Activated naive CD4-positive, alpha-beta T cell (primary cell): ENCODE data around the gene GPRIN3.
"Not testable (repeated sequence)": the region's sequence is repeated elsewhere in the genome, so short reads cannot be mapped to it uniquely, and the experiment has no call there.

ENCODE experiments used
- DNase-seq, 4 experiments: peaks; one replicate each; lab custom pipeline; 2025; lab: John Stamatoyannopoulos, UW

Gene GPRIN3

DNA sequence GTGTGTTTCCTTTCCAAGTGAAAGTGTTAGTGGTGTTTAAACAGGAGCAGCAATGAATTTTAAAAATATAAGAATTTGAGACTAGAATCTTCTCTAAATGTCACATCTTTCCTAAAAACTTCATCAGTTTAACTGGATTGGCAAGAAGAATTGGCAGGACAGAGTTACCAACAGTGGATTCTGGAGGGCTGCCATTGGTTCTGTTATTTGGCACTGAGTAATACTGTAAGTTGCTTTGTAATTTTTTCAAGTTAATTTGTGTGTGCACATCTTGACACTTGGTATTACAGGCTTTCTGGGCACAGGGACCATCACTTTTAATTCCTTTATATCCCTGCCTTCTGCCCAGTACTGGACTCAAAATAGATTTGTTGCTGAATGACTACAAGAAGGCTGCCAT lies 4.5 kb upstream of the GPRIN3 start:
- DNase-seq: no peak

GRCh38 chr4:89311433-89311832 lies 3.8 kb upstream of the GPRIN3 start:
- no peak for DNase-seq

DNA sequence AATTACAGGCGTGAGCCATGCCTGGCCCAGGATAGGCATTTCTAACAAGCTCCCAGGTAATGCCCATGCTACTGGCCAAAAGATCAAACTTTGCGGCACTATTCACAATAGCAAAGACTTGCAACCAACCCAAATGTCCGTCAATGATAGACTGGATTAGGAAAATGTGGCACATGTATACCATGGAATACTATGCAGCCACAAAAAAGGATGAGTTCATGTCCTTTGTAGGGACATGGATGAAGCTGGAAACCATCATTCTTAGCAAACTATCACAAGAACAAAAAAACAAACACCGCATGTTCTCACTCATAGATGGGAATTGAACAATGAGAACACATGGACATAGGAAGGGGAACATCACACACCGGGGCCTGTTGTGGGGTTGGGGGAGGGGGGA lies 1.6 kb upstream of the GPRIN3 start:
- DNase-seq: not testable (repeated sequence)

DNA sequence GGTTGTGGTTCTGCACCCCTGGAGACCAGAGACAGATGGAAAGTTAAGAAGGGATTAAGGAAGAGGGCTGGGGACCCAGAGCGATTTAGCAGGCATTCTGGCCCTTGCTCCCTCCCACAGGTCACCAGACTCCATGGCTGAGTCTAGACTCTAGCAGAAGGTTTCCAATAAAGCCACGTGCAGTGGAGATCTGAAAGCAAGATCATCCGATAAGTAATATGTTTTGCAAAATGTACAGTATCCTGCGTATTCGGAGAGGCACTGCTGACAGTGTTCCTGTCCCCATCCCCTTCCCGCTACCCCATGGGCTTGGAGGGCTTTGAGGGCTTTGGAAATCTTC lies 531 bp upstream of the GPRIN3 start:
- DNase-seq: no peak

- DNase-seq: no peak
Observed at GRCh38 chr4:89307178-89307445, 488 bp downstream of the GPRIN3 start.

DNA sequence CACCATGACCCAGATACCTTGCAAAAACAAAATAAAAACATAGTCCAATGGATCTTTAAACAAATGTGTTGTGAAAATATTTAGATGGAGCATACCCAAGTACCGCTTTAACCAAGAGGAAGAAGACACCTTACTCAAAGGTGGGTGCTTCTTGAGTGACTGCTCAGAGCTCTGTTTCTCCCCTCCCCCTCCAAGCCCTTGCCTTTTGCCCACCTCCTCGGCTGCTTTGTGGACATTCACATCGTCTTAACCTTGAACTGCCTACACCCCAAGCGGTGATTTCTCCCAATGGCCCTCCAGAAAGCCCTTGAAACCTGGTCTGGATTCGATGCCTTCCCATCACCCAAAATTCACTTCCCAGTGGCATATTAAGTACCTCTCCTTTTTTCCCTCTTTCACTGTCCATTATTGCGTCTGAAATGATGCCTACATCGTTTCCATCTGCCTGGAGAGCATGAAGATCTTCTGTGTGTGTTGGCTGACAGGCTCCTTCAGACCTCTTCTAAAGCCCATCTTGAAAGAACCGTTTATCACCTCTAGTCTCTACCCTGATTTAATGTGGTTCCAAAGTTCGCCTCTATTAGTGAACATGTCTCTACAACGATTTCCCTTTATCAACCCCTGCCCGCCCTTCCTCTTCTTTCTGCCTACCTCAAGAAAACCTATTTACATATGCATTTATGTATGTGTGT lies 968 bp downstream of the GPRIN3 start:
- DNase-seq: no peak

- peak in 1 of 4 experiments; percentile 2 for DNase-seq
Observed at GRCh38 chr4:89305712-89306437, 1.7 kb downstream of the GPRIN3 start.

DNA sequence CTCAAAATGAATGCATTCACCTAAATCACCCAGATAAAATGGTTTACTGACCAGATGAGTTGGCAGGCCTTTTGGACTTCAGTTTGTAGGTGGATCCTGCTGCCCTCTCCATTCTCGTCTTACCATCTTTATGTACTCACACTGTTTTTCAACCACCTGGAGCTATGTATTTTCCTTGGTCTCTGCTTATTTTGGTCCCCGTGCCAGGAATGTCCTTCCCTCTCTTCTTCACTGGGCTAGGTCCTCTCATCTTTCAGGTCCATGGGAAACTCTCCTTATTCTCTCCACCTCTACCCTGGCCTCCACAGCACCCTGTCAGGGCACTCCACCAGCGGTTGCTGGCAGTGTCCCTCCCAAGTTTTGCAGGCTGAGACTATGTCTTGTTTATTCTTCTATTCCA lies 2.6 kb downstream of the GPRIN3 start:
- DNase-seq: no peak

GRCh38 chr4:89303814-89304388 lies 3.7 kb downstream of the GPRIN3 start:
- DNase-seq: no peak

- no peak for DNase-seq
Observed at GRCh38 chr4:89303177-89303576, 4.4 kb downstream of the GPRIN3 start.

- DNase-seq: no peak
Observed at GRCh38 chr4:89301902-89302301, 5.7 kb downstream of the GPRIN3 start.

- DNase-seq: no peak
Observed at GRCh38 chr4:89301003-89301402, 6.6 kb downstream of the GPRIN3 start.

DNA sequence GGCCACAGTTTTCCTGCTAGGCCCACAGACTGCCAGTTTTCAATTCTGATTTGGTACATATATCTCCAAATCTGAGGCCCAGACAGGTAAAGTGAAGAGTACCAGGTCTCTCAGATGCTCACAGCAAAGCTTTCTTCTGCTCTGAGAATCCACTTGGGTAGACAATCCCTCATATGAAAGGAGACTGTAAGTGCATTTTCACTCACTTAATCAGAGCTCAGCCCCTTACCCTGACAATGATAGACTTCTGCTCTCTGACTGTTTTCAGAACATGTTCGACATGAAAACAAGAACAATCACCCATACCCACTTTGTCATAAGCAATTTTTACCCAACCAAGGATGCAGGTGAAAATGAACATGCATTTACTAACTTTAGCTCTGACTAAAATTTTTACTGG lies 7.1 kb downstream of the GPRIN3 start:
- DNase-seq: no peak

DNA sequence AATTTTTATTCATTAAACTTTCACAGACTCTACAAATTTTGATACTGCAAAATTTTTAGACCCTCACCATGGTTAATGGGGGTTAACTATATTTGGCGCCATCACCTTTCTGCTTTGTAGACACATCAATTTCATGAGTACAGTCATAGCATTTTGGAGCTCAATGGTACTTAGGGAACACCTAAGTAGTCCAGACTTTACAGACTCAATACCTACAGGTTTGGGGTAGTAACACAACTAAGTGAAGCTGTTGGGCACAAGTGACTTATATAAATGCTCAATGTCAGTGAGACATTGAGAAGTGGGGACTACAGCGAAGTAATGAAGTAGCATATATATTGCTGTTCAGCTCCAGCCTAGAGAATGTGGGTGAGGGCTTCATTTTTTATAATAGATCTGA lies 7.5 kb downstream of the GPRIN3 start:
- DNase-seq: no peak

GRCh38 chr4:89299153-89299791 lies 8.3 kb downstream of the GPRIN3 start:
- no peak for DNase-seq

DNA sequence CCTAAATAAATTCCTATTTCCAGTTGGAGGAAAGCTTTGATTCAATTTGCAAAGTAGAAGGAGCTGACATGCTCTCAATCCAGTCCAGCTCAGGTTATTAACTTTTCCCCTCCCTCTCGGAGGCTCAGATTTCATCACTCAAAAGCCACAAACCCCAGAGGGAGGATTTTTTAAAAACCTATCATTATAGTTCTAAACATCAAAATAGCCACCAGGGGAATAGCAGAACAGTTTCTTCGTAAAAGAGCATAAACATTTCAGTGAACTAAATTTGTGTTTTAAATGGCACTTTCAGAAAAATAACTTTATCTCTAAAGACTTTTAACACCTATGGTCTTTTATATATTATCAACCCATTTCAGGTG lies 8.8 kb downstream of the GPRIN3 start:
- no peak for DNase-seq

DNA sequence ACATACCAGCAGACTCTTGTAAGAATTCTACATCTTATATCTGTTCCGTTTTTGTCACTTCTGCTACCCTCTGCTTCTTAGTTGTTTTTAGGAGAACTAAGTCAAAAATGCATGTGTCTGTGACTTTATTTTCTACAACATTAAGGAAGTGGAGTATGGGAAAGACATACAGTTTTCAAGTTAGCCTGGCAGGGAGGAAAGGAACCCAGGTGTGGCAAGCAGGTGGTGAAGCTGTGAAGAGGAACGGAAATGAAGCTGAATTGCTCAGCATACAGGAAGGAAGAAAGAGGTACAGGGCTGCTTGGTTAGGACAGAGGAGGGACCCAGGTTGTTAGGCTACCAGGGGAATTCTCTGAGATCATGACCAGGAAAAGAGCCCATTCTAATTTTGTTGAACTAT lies 9.4 kb downstream of the GPRIN3 start:
- DNase-seq: peak in 2 of 4 experiments; percentile 1 to 6

- no peak for DNase-seq
Observed at GRCh38 chr4:89296896-89297295, 10.7 kb downstream of the GPRIN3 start.

- DNase-seq: no peak
Observed at GRCh38 chr4:89296399-89296798, 11.2 kb downstream of the GPRIN3 start.

DNA sequence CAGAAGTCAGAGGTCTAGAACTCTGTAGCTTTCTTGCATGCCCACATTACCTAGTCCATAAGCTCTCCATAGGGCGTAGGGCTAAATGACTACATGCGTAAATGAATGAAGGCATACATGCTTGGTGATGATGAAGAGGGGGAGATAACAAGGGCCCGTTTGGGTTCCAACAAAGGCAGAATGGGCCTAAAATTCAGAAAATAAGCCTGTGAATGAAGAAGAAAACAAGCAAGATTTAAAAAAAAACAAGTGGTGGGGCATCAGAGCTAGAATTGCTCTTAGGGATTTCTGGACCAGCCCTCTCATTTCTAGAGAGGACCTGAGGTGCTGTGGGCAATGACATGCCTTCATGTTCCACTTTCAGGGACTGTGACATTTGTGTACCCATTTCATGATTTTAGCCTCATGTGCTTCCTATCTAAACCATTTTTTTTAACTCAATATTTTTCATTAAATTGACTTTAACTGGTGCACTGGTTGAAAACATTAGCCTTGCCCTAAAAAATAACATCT lies 12.1 kb downstream of the GPRIN3 start:
- no peak for DNase-seq

GRCh38 chr4:89294573-89295269 lies 12.9 kb downstream of the GPRIN3 start:
- no peak for DNase-seq

DNA sequence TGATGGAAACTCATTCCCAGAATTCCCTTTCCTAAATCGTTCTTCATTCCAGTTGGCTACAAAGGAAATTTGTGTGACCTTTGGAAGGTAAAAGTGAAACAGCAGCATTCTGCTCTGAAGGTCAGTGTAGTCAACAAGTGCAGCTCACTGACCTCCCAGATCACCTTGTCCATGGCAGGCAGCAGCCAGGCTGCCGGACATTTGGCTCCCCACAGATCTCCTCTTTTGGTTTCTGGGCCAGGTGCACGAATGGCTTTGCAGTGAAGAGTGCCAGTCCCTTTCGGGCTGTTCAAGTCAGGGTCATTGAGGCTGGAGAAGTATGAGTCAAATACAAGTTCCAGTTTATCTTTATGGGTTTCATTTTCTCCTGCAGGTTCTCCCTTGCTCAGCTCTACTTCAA lies 14.3 kb downstream of the GPRIN3 start:
- no peak for DNase-seq
